Trophoblast cell (in vitro differentiated cells and primary cell): ENCODE results near the gene HDDC3.

Source experiments
- DNase-seq, 2 donors: peaks; one replicate each; pipeline ENCODE4 v3.0.0-alpha.2; 2016
- H2AFZ ChIP-seq: 2 replicates; pipeline ENCODE4 v1.6.1; 2013; ENCODE audit warnings: low read length, moderate library complexity, mild to moderate bottlenecking; ENCODE audit not compliant: insufficient read depth, poor library complexity
- H2AK5ac ChIP-seq: 2 replicates; pipeline ENCODE4 v1.6.1; 2013; ENCODE audit warnings: mild to moderate bottlenecking, low read length
- H2BK120ac ChIP-seq: 2 replicates; pipeline ENCODE4 v1.6.1; 2013; ENCODE audit warnings: low read length, mild to moderate bottlenecking, moderate library complexity; ENCODE audit not compliant: insufficient read depth, poor library complexity
- H2BK12ac ChIP-seq: 2 replicates; pipeline ENCODE4 v1.6.1; 2013; ENCODE audit warnings: mild to moderate bottlenecking, low read length, moderate library complexity
- H2BK5ac ChIP-seq: 2 replicates; pipeline ENCODE4 v1.6.1; 2013; ENCODE audit warnings: low read length, low read depth, moderate library complexity, mild to moderate bottlenecking; ENCODE audit not compliant: poor library complexity
- H3K14ac ChIP-seq: 2 replicates; pipeline ENCODE4 v1.6.1; 2013; ENCODE audit warnings: mild to moderate bottlenecking, low read length
- H3K18ac ChIP-seq: 2 replicates; pipeline ENCODE4 v1.6.1; 2013; ENCODE audit warnings: mild to moderate bottlenecking, low read length
- H3K23ac ChIP-seq: 2 replicates; pipeline ENCODE4 v1.6.1; 2013; ENCODE audit warnings: low read length
- H3K27ac ChIP-seq: 2 replicates; pipeline ENCODE4 v1.5.1; 2013; ENCODE audit warnings: low read depth, mild to moderate bottlenecking, inconsistent platforms, low read length, moderate library complexity
- H3K27me3 ChIP-seq: 2 replicates; pipeline ENCODE4 v1.6.1; 2013; ENCODE audit warnings: inconsistent platforms, mild to moderate bottlenecking, low read length, moderate library complexity; ENCODE audit not compliant: insufficient read depth
- H3K36me3 ChIP-seq, 2 experiments: 1 replicate in 1 of 2; 2 replicates in 1 of 2; pipeline ENCODE4 v1.6.1; 2013; ENCODE audit warnings: low read length in 2 of 2, mild to moderate bottlenecking in 2 of 2, moderate library complexity in 1 of 2; ENCODE audit not compliant: insufficient read depth in 2 of 2, control insufficient read depth in 1 of 2
- H3K4ac ChIP-seq: 2 replicates; pipeline ENCODE4 v1.6.1; 2013; ENCODE audit warnings: low read depth, mild to moderate bottlenecking, low read length, moderate library complexity
- H3K4me1 ChIP-seq, 2 experiments: 1 replicate in 1 of 2; 2 replicates in 1 of 2; pipeline ENCODE4 v1.6.1; 2013; ENCODE audit warnings: low read length in 2 of 2, mild to moderate bottlenecking in 2 of 2, moderate library complexity in 1 of 2; ENCODE audit not compliant: insufficient read depth in 2 of 2, control insufficient read depth in 1 of 2
- H3K4me2 ChIP-seq: 2 replicates; pipeline ENCODE4 v1.6.1; 2013; ENCODE audit warnings: inconsistent platforms, mild to moderate bottlenecking, low read length, moderate library complexity
- H3K4me3 ChIP-seq: 2 replicates; pipeline ENCODE4 v1.5.1; 2013; ENCODE audit warnings: mild to moderate bottlenecking, low read depth, low read length, inconsistent platforms
- H3K79me1 ChIP-seq: one replicate; pipeline ENCODE4 v1.6.1; 2013; ENCODE audit warnings: low read length
- H3K79me2 ChIP-seq: 2 replicates; pipeline ENCODE4 v1.6.1; 2013; ENCODE audit warnings: low read length, mild to moderate bottlenecking; ENCODE audit not compliant: control insufficient read depth, insufficient read depth, poor library complexity
- H3K9ac ChIP-seq: 2 replicates; pipeline ENCODE4 v1.6.1; 2013; ENCODE audit warnings: mild to moderate bottlenecking, low read length
- H3K9me3 ChIP-seq: 2 replicates; pipeline ENCODE4 v1.6.1; 2013; ENCODE audit warnings: low read depth, mild to moderate bottlenecking, control low read depth, inconsistent platforms, low read length; ENCODE audit not compliant: insufficient read depth
- H4K12ac ChIP-seq: 2 replicates; pipeline ENCODE4 v1.6.1; 2013; ENCODE audit warnings: low read depth, mild to moderate bottlenecking, low read length, moderate library complexity
- H4K8ac ChIP-seq: 2 replicates; pipeline ENCODE4 v1.6.1; 2013; ENCODE audit warnings: low read depth, mild to moderate bottlenecking, low read length, moderate library complexity
- H4K91ac ChIP-seq: one replicate; pipeline ENCODE4 v1.6.1; 2013; ENCODE audit warnings: low read depth, mild to moderate bottlenecking, low read length, moderate library complexity
- WGBS: extraction: QIAGEN DNeasy Blood & Tissue Kit; methylation state at CpG from one replicate; pipeline ENCODE4 v1.1.7; 2013; ENCODE audit warnings: missing lambda C conversion rate; ENCODE audit not compliant: insufficient read length, insufficient coverage; ENCODE audit errors: extremely low coverage; 5-methylcytosine and 5-hydroxymethylcytosine counted together

The HDDC3 gene

DNA sequence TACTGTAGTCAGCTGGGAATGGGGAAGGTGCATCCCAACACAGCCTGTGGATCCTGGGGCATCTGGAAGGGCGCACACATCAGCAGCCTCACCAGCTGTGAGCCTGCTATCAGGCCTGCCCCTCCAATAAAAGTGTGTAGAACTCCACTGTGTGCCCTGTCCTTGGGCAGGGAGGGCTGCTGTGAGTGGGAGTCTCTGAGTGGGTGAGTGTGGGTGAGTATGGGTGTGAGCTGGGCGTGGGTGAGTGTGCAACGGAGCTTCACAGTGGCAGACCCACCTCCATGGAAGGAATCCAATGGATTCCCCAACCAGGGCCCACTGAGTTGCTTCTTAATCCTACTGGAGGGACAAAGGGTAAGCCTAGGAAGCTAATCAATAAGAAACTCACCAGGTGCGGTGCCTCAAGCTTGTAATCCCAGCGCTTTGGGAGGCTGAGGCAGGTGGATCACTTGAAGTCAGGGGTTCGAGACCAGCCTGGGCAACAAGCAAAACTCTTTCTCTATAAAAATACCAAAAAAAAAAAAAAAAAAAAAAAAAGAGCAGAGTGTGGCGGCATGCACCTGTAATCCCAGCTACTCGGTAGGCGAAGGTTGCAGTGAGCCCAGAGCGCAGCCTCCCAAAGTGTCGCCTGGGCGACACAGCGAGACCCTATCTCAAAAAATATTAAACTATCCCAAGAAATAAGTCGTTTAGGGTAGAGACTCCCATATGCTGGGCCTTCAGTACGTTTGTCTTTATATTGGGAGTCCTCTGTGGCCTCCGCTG lies 21.8 kb upstream of the HDDC3 start:
- Histone ChIP-seq H3K79me2 (peaks cover 5% of the 10 kb centered on the region), H3K4me1 (peaks cover 8 to 9% of the 10 kb centered on the region in 2 experiments), H4K91ac (no peak overlapping the region), H3K36me3 (peaks cover 35 to 51% of the 10 kb centered on the region in 2 experiments), H3K18ac (no peak overlapping the region), H3K79me1 (peaks cover 7% of the 10 kb centered on the region), H3K23ac (no peak overlapping the region), H3K4ac (no peak overlapping the region), H4K12ac (no peak overlapping the region), H2AK5ac (no peak overlapping the region), H2BK120ac (no peak overlapping the region), H2BK12ac (no peak overlapping the region), H3K27me3 (no peaks in the 10 kb centered on the region), H3K4me3 (no peak overlapping the region), H3K4me2 (peak overlapping the region; percentile 95), H2BK5ac (no peak overlapping the region), H3K14ac (no peak overlapping the region), H3K9ac (no peak overlapping the region), H4K8ac (peak overlapping the region; percentile 20), H2AFZ (no peak overlapping the region), H3K27ac (no peak overlapping the region), H3K9me3 (no peaks in the 10 kb centered on the region)
- WGBS: no CpG with 5 or more reads among the region's 16 CpGs
- no peak for DNase-seq

DNA sequence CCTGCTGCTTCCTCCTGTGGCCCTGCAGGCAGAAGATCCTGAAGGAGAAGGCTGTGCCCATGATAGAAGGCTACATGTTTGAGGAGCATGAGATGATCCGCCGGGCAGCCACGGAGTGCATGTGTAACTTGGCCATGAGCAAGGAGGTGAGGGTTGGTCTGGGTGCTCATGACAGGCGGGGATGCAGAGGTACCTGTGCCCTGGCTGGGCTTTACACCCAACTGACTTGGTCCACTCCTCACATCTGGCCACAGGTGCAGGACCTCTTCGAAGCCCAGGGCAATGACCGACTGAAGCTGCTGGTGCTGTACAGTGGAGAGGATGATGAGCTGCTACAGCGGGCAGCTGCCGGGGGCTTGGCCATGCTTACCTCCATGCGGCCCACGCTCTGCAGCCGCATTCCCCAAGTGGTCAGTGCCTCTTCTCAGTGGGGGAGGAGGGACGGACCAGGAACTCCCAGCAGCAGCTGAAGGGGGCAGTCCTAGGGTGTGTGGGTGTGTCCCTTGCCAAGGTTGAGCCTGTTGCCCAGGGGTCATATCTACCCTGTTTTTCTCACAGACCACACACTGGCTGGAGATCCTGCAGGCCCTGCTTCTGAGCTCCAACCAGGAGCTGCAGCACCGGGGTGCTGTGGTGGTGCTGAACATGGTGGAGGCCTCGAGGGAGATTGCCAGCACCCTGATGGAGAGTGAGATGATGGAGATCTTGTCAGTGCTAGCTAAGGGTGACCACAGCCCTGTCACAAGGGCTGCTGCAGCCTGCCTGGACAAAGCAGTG lies 20.7 kb upstream of the HDDC3 start:
- H2AK5ac ChIP-seq: no peak overlapping the region
- H3K79me1 ChIP-seq: peaks cover 7% of the 10 kb centered on the region
- no CpG with 5 or more reads among the region's 14 CpGs for WGBS
- H3K9ac ChIP-seq: no peak overlapping the region
- peaks cover 5% of the 10 kb centered on the region for H3K79me2 ChIP-seq
- no peak overlapping the region for H3K27ac ChIP-seq
- no peak overlapping the region for H3K4ac ChIP-seq
- H3K27me3 ChIP-seq: no peaks in the 10 kb centered on the region
- H4K12ac ChIP-seq: no peak overlapping the region
- no peak overlapping the region for H2AFZ ChIP-seq
- H3K14ac ChIP-seq: no peak overlapping the region
- no peak overlapping the region for H4K8ac ChIP-seq
- no peak overlapping the region for H3K4me2 ChIP-seq
- H3K4me3 ChIP-seq: no peak overlapping the region
- H3K36me3 ChIP-seq: peaks cover 42 to 59% of the 10 kb centered on the region in 2 experiments
- H3K18ac ChIP-seq: no peak overlapping the region
- peaks cover 8 to 9% of the 10 kb centered on the region in 2 experiments for H3K4me1 ChIP-seq
- no peak overlapping the region for H4K91ac ChIP-seq
- no peak overlapping the region for H2BK5ac ChIP-seq
- peaks cover 2% of the 10 kb centered on the region for H3K9me3 ChIP-seq
- H3K23ac ChIP-seq: no peak overlapping the region
- no peak overlapping the region for H2BK120ac ChIP-seq
- H2BK12ac ChIP-seq: no peak overlapping the region
- DNase-seq: no peak

DNA sequence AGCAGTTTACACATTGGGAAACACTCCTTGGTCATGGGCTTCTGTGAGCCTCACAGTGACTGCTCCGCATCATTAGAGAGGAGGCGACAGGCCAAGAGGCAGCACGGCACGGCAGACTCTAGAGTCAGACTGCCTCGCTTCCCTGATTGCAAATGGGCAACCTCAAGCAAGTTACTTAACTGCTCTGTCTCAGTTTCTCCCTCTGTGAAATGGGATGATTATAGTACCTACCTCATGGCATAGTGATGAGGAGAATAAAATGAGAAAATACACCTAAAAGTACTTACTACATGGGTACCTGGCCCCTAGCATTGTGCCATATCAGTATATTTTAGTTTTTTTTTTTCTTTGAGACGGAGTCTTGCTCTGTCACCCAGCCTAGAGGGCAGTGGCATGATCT lies 18.3 kb upstream of the HDDC3 start:
- no peak overlapping the region for H3K9ac ChIP-seq
- H3K4me3 ChIP-seq: no peak overlapping the region
- DNase-seq: no peak
- H3K79me2 ChIP-seq: peaks cover 3% of the 10 kb centered on the region
- H2AK5ac ChIP-seq: no peak overlapping the region
- H4K12ac ChIP-seq: no peak overlapping the region
- no peak overlapping the region for H3K18ac ChIP-seq
- H3K9me3 ChIP-seq: peaks cover 2% of the 10 kb centered on the region
- no peak overlapping the region for H3K23ac ChIP-seq
- no peaks in the 10 kb centered on the region for H3K27me3 ChIP-seq
- H3K14ac ChIP-seq: no peak overlapping the region
- no peak overlapping the region for H2BK120ac ChIP-seq
- peaks cover 62 to 77% of the 10 kb centered on the region in 2 experiments for H3K36me3 ChIP-seq
- no peak overlapping the region for H4K91ac ChIP-seq
- peaks cover 4% of the 10 kb centered on the region for H3K79me1 ChIP-seq
- H3K4ac ChIP-seq: no peak overlapping the region
- no peak overlapping the region for H4K8ac ChIP-seq
- H3K4me2 ChIP-seq: no peak overlapping the region
- no peak overlapping the region for H2BK12ac ChIP-seq
- no peak overlapping the region for H2BK5ac ChIP-seq
- WGBS: no CpG with 5 or more reads among the region's 6 CpGs
- H3K4me1 ChIP-seq: no peaks in the 10 kb centered on the region
- no peak overlapping the region for H2AFZ ChIP-seq
- no peak overlapping the region for H3K27ac ChIP-seq

DNA sequence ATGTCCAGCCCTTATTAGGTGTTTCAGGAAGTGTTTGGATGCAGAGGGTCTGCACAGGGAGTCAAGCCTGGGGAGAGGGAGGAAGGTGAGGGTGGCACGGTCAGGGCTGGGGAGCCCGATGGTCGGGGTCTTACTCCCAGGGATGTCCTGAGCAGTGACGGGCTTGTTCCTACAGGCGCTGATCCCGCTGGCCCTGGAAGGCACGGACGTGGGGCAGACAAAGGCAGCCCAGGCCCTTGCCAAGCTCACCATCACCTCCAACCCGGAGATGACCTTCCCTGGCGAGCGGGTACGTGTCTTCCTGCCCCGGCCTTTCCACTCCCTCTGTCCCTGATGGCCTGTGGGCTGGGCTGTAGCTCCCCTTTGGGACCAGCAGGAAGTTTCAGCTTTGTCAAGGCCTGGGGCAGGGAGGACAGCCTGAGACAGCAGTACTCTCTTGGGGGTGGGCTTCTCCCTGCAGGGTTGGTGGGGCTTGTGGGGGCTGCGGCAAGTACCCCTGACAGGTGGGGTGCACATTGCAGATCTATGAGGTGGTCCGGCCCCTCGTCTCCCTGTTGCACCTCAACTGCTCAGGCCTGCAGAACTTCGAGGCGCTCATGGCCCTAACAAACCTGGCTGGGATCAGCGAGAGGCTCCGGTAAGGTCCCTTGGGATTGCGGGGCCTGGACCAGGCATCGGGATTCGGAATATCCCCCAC lies 17.8 kb upstream of the HDDC3 start:
- Histone ChIP-seq H3K9me3 (peaks cover 2% of the 10 kb centered on the region), H3K27ac (no peak overlapping the region), H2BK5ac (no peak overlapping the region), H3K14ac (no peak overlapping the region), H2AFZ (no peak overlapping the region), H4K12ac (no peak overlapping the region), H3K4ac (no peak overlapping the region), H2AK5ac (no peak overlapping the region), H3K79me2 (peaks cover 3% of the 10 kb centered on the region), H3K27me3 (no peaks in the 10 kb centered on the region), H2BK12ac (no peak overlapping the region), H3K4me3 (no peak overlapping the region), H3K9ac (no peak overlapping the region), H3K18ac (no peak overlapping the region), H2BK120ac (no peak overlapping the region), H3K36me3 (peaks cover 64 to 78% of the 10 kb centered on the region in 2 experiments), H4K91ac (no peak overlapping the region), H3K23ac (no peak overlapping the region), H3K4me1 (no peaks in the 10 kb centered on the region), H3K79me1 (peaks cover 4% of the 10 kb centered on the region), H4K8ac (no peak overlapping the region), H3K4me2 (no peak overlapping the region)
- WGBS: no CpG with 5 or more reads among the region's 23 CpGs
- no peak for DNase-seq
